ENCODE results near the gene FLYWCH2. TPM values are rescaled to one million over a fixed set of nuclear protein-coding genes. Genes with fewer than 3 reads are reported as not detected.

FLYWCH2 gene
- total and polyA plus RNA-seq, 9 of the 15 experiments (the other 6 are each of a cell fraction or from before 2014, with no cell fraction given) = 0.70 to 55.5 (median 7.6) TPM

- TF ChIP-seq, protein P1, sequence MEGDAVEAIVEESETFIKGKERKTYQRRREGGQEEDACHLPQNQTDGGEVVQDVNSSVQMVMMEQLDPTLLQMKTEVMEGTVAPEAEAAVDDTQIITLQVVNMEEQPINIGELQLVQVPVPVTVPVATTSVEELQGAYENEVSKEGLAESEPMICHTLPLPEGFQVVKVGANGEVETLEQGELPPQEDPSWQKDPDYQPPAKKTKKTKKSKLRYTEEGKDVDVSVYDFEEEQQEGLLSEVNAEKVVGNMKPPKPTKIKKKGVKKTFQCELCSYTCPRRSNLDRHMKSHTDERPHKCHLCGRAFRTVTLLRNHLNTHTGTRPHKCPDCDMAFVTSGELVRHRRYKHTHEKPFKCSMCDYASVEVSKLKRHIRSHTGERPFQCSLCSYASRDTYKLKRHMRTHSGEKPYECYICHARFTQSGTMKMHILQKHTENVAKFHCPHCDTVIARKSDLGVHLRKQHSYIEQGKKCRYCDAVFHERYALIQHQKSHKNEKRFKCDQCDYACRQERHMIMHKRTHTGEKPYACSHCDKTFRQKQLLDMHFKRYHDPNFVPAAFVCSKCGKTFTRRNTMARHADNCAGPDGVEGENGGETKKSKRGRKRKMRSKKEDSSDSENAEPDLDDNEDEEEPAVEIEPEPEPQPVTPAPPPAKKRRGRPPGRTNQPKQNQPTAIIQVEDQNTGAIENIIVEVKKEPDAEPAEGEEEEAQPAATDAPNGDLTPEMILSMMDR (IDR thresholded peaks at IDR 0.05 in 2 of 3, conservative IDR thresholded peaks at IDR 0.05 in 1 of 3; ENCODE audit: insufficient read depth in 2 of 3, low read depth in 1 of 3, low read length in 3 of 3) = peak; percentile 47 to 61 (median 55); a peak in 5 of 6 replicates
- TF ChIP-seq CTBP1 (IDR thresholded peaks at IDR 0.05; ENCODE audit: borderline replicate concordance) = peak; percentile 36
Observed at GRCh38 chr16:2907084-2907753, 24.2 kb downstream of the FLYWCH2 start (continued).

DNA sequence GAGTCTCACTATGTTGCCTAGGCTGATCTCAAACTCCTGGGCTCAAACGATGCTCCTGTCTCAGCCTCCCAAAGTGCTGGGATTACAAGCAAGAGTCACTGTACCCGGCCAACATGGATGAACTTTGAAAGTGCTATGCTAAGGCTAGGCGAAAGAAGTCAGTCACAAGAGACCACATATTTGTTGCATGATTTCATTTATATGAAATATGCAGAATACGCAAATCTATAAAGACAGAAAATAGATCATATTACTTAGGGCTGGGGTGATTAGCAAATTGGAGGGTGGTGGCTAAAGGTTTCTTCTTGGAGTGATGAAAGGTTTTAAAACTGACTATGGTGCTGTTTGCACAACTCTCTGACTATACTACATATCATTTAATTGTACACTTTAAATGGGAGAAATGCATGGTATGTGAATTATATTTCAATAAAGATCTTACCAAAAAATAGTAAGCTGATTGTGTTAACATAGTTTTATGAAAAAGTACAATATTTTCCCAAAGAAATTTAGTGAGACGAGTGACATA, 27.5 kb downstream of the FLYWCH2 start:
- Histone ChIP-seq H3K27ac (ENCODE audit: extremely low read depth, low read depth, low read length) (no peak overlapping the region), H3K9ac (ENCODE audit: insufficient read depth in 1 of 2, low read depth in 2 of 2, low read length in 2 of 2) (no peak overlapping the region), H2AFZ (ENCODE audit: low read depth, low read length) (peak overlapping the region; percentile 44), H3K36me3 (ENCODE audit: control insufficient read depth, insufficient read depth, low read length) (peaks cover 12% of the 10 kb centered on the region; the same call in 2 of the 3 replicates), H3K4me1 (replicated peaks in 1 of 2; ENCODE audit: control insufficient read depth in 2 of 2, insufficient read depth in 2 of 2, low read length in 2 of 2) (peaks cover 21 to 45% of the 10 kb centered on the region in 2 experiments), H3K27me3 (ENCODE audit: control insufficient read depth in 2 of 2, insufficient read depth in 2 of 2, low read length in 2 of 2) (no peaks in the 10 kb centered on the region), H4K20me1 (replicated peaks; ENCODE audit: control insufficient read depth, insufficient read depth, low read length) (no peaks in the 10 kb centered on the region), H3K9me3 (replicated peaks; ENCODE audit: control insufficient read depth, insufficient read depth, low read depth, low read length) (no peaks in the 10 kb centered on the region), H3K79me2 (ENCODE audit: control insufficient read depth, insufficient read depth, low read length) (peaks cover 16% of the 10 kb centered on the region), H3K9me1 (ENCODE audit: control insufficient read depth, insufficient read depth, low read length) (no peaks in the 10 kb centered on the region), H3K4me3 (no peak overlapping the region), H3K4me2 (ENCODE audit: insufficient read depth, low read length) (no peak overlapping the region)
- ATAC-seq (no peak), FAIRE-seq (no peak), DNase-seq (ENCODE audit: extremely low read depth in 1 of 4, low spot score in 3 of 4) (no peak)
- in situ Hi-C loops (cut with MboI) (loop anchor here (5.0 kb wide), 1 partner anchor 38 kb away; no protein-coding TSS in a partner anchor), intact Hi-C loops (cut with micrococcal nuclease) (no loop called here)
- TF ChIP-seq ZNF316 (IDR thresholded peaks at IDR 0.05) = peak; percentile 28
- no peak for TF ChIP-seq CBFA2T2 (conservative IDR thresholded peaks at IDR 0.05)
- 38% methylated on average over 5 of the region's 5 CpGs for WGBS (ENCODE audit: insufficient coverage, low coverage, missing lambda C conversion rate)
- CTCF ChIA-PET (ENCODE audit: low intra/inter-chr PET ratio) = no interaction called here
- BruUV-seq (replicated peaks) = no TSS peak
- POLR2A ChIA-PET = no interaction called here
